ENCODE data around the gene GRM7.

- TF ChIP-seq CTCF (conservative IDR thresholded peaks at IDR 0.05 in 1 of 2, IDR thresholded peaks at IDR 0.05 in 1 of 2; ENCODE audit: extremely low read depth in 1 of 2, insufficient read depth in 1 of 2, low read depth in 1 of 2, low read length in 2 of 2) (no peak), EZH2 (IDR thresholded peaks at IDR 0.05; ENCODE audit: borderline replicate concordance, low read length) (no peak)
Measured at GRCh38 chr3:7444886-7445285, 584.0 kb downstream of the GRM7 start.

Measured in mammary epithelial cell (primary cell).